ENCODE data around the gene PLA2G2E.

Gene PLA2G2E

GRCh38 chr1:19960591-19960990, 37.2 kb upstream of the PLA2G2E start:
- H3K4me3 ChIP-seq (ENCODE audit: low read depth, low read length), result no peak overlapping the region
- TF ChIP-seq, protein P1, sequence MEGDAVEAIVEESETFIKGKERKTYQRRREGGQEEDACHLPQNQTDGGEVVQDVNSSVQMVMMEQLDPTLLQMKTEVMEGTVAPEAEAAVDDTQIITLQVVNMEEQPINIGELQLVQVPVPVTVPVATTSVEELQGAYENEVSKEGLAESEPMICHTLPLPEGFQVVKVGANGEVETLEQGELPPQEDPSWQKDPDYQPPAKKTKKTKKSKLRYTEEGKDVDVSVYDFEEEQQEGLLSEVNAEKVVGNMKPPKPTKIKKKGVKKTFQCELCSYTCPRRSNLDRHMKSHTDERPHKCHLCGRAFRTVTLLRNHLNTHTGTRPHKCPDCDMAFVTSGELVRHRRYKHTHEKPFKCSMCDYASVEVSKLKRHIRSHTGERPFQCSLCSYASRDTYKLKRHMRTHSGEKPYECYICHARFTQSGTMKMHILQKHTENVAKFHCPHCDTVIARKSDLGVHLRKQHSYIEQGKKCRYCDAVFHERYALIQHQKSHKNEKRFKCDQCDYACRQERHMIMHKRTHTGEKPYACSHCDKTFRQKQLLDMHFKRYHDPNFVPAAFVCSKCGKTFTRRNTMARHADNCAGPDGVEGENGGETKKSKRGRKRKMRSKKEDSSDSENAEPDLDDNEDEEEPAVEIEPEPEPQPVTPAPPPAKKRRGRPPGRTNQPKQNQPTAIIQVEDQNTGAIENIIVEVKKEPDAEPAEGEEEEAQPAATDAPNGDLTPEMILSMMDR (IDR thresholded peaks at IDR 0.05; ENCODE audit: low read depth, low read length, missing control alignments), result no peak
- DNase-seq (ENCODE audit: low read depth), result no peak

GRCh38 chr1:19957779-19958178, 34.4 kb upstream of the PLA2G2E start:
- TF ChIP-seq, protein P1 (IDR thresholded peaks at IDR 0.05; ENCODE audit: low read depth, low read length, missing control alignments), result peak; percentile 7
- no peak overlapping the region for H3K4me3 ChIP-seq (ENCODE audit: low read depth, low read length)
- no peak for DNase-seq (ENCODE audit: low read depth)

DNA sequence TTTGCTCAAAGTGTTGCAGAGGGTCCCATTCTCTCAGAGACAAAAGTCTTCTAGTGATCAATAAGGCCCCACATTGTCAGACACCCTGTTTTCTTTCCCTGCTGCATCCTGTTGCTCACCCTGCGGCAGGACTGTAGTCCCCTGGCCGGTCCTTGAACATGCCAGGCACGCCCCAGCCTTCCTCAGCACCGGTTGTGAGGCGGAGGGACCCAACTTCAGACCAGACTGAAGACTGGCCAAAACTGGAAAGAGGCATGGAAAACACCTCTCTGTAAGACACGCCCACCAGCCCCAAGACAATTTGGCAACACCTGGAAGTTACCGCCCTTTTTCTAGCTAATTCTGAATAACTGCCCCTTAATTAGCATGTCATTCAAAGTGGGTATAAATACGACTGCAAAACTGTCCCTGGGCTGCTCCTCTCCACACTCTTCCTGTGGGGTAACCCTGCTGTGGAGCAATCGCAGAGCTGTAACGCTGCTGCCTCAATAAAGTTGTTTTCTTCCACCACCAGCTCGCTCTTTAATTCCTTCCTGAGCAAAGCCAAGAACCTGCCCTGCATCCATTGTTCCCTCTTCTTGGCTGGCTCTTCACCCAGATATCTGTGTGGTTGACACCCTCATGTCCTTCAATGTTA, 32.2 kb upstream of the PLA2G2E start:
- TF ChIP-seq, protein P1 (IDR thresholded peaks at IDR 0.05; ENCODE audit: low read depth, low read length, missing control alignments), result no peak
- DNase-seq (ENCODE audit: low read depth), result no peak
- no peak overlapping the region for H3K4me3 ChIP-seq (ENCODE audit: low read depth, low read length)

DNA sequence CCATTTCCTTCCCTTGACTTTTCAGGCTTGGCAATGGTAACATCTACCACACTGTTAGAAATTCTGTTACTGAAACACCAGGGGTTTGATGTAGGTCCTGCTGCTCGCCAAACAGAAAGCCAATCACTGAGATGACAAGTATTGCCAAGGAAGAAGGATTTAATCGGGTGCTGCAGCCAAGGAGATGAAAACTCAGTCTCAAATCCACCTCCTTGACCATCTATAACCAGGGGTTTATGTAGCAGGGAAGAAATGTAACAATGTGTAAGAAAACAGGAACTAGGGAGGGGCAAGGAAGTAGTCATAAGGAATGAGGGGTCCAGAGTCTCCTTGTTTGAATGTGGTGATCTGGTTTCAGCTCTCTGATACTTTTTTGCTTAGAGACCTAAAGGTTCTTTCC, 30.6 kb upstream of the PLA2G2E start:
- TF ChIP-seq, protein P1 (IDR thresholded peaks at IDR 0.05; ENCODE audit: low read depth, low read length, missing control alignments), result no peak
- DNase-seq (ENCODE audit: low read depth), result no peak
- no peak overlapping the region for H3K4me3 ChIP-seq (ENCODE audit: low read depth, low read length)

DNA sequence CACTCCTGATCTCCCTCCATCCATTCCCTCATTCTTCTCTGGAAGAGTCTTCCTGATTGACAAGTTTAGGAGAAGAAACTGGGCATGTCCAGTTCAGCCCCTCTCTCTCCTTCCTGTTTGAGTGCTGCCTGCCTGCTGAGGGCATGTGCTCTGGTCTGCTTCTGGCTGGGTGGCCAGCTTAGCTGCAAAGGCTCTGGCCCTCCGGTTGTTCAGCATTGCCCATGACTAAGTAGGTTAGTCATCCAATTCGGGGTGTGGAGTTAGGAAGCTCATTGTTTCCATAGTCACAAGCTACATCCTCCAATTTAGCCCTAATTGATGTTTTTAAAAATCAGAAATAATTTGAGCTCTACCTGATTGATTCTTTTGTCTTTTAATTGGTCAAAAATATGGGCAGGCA, 25.6 kb upstream of the PLA2G2E start:
- no peak for DNase-seq (ENCODE audit: low read depth)
- H3K4me3 ChIP-seq (ENCODE audit: low read depth, low read length), result no peak overlapping the region
- TF ChIP-seq, protein P1 (IDR thresholded peaks at IDR 0.05; ENCODE audit: low read depth, low read length, missing control alignments), result no peak

- DNase-seq (ENCODE audit: low read depth), result no peak
- H3K4me3 ChIP-seq (ENCODE audit: low read depth, low read length), result no peak overlapping the region
- TF ChIP-seq, protein P1 (IDR thresholded peaks at IDR 0.05; ENCODE audit: low read depth, low read length, missing control alignments), result no peak
These were observed 23.6 kb upstream of the PLA2G2E start for GRCh38 chr1:19946971-19947370.

DNA sequence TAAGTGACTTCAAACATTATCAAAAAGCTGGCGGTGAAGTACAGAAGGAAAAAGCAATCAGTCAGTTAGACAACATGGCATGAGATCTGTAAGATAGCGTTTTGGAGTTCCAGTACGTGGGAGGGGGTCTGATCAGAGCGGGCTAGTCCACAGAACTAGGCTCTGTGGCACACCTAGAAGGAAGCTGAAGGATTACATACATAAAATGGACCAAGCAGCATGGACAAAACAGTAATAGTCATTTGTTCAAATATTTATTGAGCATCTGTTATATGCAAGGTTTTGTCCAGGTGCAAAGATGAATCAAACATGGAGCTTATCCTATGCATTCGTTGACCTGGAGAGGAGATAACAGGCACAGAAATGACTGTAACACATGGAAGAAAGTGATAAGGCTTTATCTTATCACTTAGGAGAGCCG, 22.9 kb upstream of the PLA2G2E start:
- no peak for DNase-seq (ENCODE audit: low read depth)
- H3K4me3 ChIP-seq (ENCODE audit: low read depth, low read length), result no peak overlapping the region
- TF ChIP-seq, protein P1 (IDR thresholded peaks at IDR 0.05; ENCODE audit: low read depth, low read length, missing control alignments), result no peak
